GM12801 (cell line): ENCODE data around the gene PRKCD.

Experiments used
- TF ChIP-seq, protein P1 (sequence below): IDR thresholded peaks from one replicate; pipeline ENCODE4 v1.5.1; 2011; ENCODE audit warnings: control low read depth; ENCODE audit not compliant: insufficient read length; ENCODE audit errors: extremely low read depth

Gene PRKCD

DNA sequence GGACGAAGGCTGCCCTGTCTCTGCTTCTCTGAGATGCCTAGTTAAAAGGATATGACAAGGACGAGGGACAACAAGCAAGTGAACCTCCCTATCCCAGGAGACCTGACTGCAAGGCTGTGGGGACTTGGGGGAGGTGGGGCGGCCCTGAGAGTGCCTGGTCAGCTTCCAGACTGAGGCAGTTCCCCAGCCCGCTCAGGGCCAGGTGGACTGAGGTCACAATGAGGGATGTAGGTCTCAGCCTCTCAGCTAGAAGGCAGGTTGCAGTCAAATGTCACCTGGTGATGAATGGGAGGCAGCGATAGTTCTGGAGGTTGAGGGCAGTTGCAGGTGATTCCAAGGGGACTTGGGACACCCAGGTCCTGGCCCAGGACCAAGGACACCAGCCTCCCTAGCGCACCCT is 64.2 kb downstream of the PRKCD start:
- TF ChIP-seq, protein P1, sequence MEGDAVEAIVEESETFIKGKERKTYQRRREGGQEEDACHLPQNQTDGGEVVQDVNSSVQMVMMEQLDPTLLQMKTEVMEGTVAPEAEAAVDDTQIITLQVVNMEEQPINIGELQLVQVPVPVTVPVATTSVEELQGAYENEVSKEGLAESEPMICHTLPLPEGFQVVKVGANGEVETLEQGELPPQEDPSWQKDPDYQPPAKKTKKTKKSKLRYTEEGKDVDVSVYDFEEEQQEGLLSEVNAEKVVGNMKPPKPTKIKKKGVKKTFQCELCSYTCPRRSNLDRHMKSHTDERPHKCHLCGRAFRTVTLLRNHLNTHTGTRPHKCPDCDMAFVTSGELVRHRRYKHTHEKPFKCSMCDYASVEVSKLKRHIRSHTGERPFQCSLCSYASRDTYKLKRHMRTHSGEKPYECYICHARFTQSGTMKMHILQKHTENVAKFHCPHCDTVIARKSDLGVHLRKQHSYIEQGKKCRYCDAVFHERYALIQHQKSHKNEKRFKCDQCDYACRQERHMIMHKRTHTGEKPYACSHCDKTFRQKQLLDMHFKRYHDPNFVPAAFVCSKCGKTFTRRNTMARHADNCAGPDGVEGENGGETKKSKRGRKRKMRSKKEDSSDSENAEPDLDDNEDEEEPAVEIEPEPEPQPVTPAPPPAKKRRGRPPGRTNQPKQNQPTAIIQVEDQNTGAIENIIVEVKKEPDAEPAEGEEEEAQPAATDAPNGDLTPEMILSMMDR, result no peak

DNA sequence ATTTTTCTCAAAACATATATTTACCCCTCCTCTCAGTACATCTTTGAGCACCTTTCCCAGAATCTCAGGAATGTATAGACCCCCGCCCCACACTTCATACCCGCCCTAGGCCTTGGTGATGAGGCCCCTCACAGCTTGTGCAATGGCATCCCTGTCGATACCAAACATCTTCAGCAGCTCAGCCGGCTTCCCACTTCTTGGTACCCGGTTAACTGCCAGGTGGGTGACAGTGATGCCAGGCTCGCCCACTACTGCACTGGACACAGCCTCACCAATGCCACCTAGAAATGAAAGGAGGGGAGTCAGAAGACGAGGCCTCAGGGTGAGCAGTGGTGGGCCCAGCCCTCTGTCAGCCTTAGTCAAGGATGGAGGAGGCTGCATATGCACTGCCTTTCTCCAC is 64.6 kb downstream of the PRKCD start:
- TF ChIP-seq, protein P1, result no peak

DNA sequence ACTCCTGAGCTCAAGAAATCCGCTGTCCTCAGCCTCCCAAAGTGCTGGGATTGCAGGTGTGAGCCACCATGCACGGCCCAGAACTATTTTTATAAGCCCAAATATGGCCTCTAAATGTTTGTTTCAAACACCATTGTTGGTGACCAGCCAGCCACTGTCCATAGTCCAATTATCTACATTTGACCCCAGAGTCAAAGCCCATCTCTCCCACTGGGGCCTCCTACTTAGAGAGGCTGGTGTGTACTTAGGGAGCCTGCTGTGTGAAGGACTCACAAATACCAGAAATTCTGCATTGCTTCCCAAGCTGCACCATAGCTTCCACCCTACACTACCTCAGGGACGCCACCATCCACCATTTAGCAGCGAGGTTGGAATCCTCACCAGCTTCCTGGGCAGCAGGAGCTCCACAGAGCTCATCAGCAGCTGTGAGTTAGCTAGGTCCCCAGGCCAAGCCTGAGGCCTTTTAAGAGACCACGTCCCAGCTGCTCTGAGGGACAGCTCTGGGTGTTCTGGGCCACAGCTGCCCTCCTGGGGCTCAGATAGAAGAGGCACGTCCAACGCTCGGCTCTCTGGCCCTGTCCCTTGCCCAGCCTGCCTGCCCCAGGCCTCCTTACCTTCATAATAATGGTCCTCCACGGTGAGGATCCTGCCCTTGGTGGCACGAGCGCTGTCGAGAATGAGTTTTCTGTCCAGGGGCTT is 65.3 kb downstream of the PRKCD start:
- TF ChIP-seq, protein P1, result no peak

DNA sequence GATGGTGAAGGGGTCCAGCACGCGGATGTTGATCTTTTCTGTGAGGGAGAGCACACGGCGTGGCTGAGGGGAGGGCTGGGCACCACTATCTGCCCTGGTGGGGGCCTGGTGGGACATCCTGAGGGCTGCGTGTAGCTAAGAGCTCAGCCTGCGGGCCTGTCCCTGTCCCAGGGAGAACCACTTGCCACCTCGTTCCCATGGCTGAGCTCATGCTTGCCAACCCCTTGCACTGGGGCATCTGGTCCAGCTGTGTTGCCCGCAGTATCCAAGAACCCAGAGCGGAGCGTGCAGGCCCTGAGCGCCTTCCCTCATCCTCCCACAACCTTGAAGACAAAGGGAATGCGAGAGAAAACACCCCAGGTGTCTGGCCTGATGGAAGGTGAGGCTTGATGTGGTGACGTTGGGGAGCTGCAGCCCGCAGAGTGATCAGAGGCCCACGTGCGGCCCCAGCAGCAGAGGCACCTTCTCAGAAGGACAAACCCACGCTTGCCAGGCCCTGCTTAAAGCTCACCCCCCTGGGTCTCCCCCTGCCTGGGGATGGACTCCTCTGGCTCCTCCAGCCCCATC is 65.9 kb downstream of the PRKCD start:
- TF ChIP-seq, protein P1, result no peak

DNA sequence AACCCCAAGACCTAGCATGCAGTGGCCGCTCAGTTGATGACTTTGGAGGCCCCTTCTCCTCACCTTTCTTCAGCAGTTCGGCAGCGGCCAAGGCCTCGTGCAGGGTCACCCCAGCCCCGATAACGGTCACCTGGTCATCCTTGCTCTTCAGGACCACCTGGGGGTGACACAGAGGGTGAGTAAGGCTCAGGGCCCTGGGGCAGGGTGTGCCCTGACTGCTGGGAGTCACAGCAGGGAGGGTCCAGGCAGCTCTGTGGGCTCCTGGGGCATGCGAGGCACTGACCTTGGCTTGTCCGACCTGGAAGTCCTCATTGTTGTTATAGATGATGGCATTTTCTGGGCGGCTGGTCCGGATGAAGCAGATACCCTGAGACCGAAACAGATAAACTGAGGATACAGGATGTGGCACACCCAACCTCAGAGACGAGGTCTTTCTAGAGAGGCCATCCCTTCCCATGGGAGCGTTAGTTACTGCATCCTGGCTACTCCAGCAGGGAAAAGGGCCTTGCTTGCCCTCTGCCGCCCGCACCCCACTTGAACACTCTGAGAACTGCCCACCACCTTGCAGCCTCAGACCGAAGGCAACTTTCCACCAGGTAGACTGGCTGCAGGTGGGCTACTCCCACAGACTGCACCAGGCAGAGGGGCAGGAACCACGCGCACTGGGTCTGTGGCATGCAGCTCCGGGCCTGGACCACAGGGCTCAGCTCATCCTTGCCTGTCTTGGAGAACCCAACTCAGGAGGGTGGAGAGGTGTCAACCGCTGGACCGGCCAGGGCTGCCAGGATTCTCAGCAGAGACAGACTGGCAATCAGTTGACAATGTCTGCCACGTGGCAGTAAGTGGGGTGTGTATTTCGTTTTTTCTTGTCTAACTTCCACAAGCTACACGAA is 67.2 kb downstream of the PRKCD start:
- TF ChIP-seq, protein P1, result no peak

- TF ChIP-seq, protein P1, result no peak
Observed at GRCh38 chr3:53229171-53229570, 68.2 kb downstream of the PRKCD start.

GRCh38 chr3:53229606-53230005 is 68.6 kb downstream of the PRKCD start:
- TF ChIP-seq, protein P1, result no peak
